Uterus (tissue), 4 donors: Measurements from ENCODE around the gene GMPPA. TPM values are rescaled to one million over a fixed set of nuclear protein-coding genes. Genes with fewer than 3 reads are reported as not detected.

Source experiments
- DNase-seq, 2 donors: peaks; one replicate each; pipeline ENCODE4 v3.0.0-alpha.2; 2019 to 2020
- H3K27ac ChIP-seq, 2 donors: fragments of 200-600 bp; sonication (generic); 1 replicate in 1 of 2; 2 replicates in 1 of 2; pipeline ENCODE4 v1.5.1; 2016 to 2018
- H3K27me3 ChIP-seq, 2 donors: fragments of 200-600 bp; sonication (generic); one replicate each; pipeline ENCODE4 v1.5.1; 2018 to 2019; ENCODE audit warnings: control low read depth in 1 of 2
- H3K36me3 ChIP-seq, 2 donors: fragments of 200-600 bp; sonication (generic); one replicate each; pipeline ENCODE4 v1.5.1; 2019; ENCODE audit warnings: control low read depth in 1 of 2
- H3K4me1 ChIP-seq, 2 donors: fragments of 200-600 bp; sonication (generic); one replicate each; pipeline ENCODE4 v1.5.1; 2018 to 2019; ENCODE audit warnings: control low read depth in 1 of 2
- H3K4me3 ChIP-seq, 2 donors: fragments of 200-600 bp; sonication (generic); 1 replicate in 1 of 2; 2 replicates in 1 of 2; pipeline ENCODE4 v1.5.1; 2018 to 2019; ENCODE audit warnings: mild to moderate bottlenecking in 1 of 2
- H3K9me3 ChIP-seq, 2 donors: fragments of 200-600 bp; sonication (generic); one replicate each; pipeline ENCODE4 v1.5.1; 2019; ENCODE audit warnings: control low read depth in 1 of 2
- CTCF ChIP-seq, 4 experiments: fragments of 200-600 bp in 2 of 4; fragments of 450-650 bp in 2 of 4; sonication (generic) in 2 of 4; IDR thresholded peaks; one replicate each; pipeline ENCODE4 v1.5.1; 2016 to 2019; ENCODE audit warnings: antibody characterized with exemption in 4 of 4, mild to moderate bottlenecking in 2 of 4, moderate library complexity in 1 of 4
- POLR2A ChIP-seq, 2 donors: fragments of 450-650 bp; IDR thresholded peaks; one replicate each; pipeline ENCODE4 v1.6.1; 2016; ENCODE audit warnings: antibody characterized with exemption in 2 of 2, mild to moderate bottlenecking in 1 of 2, moderate library complexity in 1 of 2
- intact Hi-C: fragments of 100-400 bp; cut with DNase I; formaldehyde crosslinking; loops from one replicate; pipeline ENCODE4 v1.15.1; 2023; ENCODE audit warnings: low total_unique reads
- total RNA-seq, 4 donors: library from RNA; depleted of rRNA in 3 of 4; stranded (reverse); fragments of >200 nt in 3 of 4; gene quantifications; one replicate each; pipeline versions ENCODE4 v1.1.0 to v1.2.4, GENCODE V29; 2014 to 2023
- donor health status: DM: yes; HTN: yes; CAD: no.

The GMPPA gene
- total RNA-seq, 4 donors from 2014 or later, result 14.1 to 39.5 (median 27.6) TPM

GRCh38 chr2:219486380-219486959, 12.2 kb upstream of the GMPPA start:
- H3K4me1 ChIP-seq, result no peaks in the 10 kb centered on the region
- no peaks in the 10 kb centered on the region for H3K27me3 ChIP-seq
- H3K27ac ChIP-seq, result no peak overlapping the region
- intact Hi-C loops, result no loop called here
- no peaks in the 10 kb centered on the region for H3K36me3 ChIP-seq
- TF ChIP-seq POLR2A (IDR thresholded peaks at IDR 0.05) (no peak), CTCF (IDR thresholded peaks at IDR 0.05) (no peak)
- no peaks in the 10 kb centered on the region for H3K9me3 ChIP-seq
- DNase-seq, result no peak
- H3K4me3 ChIP-seq, result no peak overlapping the region

- no peak for DNase-seq
- Histone ChIP-seq H3K36me3 (no peaks in the 10 kb centered on the region), H3K27ac (no peak overlapping the region), H3K4me1 (no peaks in the 10 kb centered on the region), H3K27me3 (no peaks in the 10 kb centered on the region), H3K9me3 (no peaks in the 10 kb centered on the region), H3K4me3 (no peak overlapping the region)
- intact Hi-C loops, result no loop called here
- TF ChIP-seq POLR2A (IDR thresholded peaks at IDR 0.05) (no peak), CTCF (IDR thresholded peaks at IDR 0.05) (no peak)
These were observed 10.4 kb upstream of the GMPPA start for GRCh38 chr2:219488149-219488843.

GRCh38 chr2:219488844-219489194, 9.9 kb upstream of the GMPPA start:
- Histone ChIP-seq H3K27ac (no peak overlapping the region), H3K4me3 (no peak overlapping the region), H3K4me1 (no peaks in the 10 kb centered on the region), H3K9me3 (no peaks in the 10 kb centered on the region), H3K36me3 (no peaks in the 10 kb centered on the region), H3K27me3 (no peaks in the 10 kb centered on the region)
- DNase-seq, result no peak
- intact Hi-C loops, result no loop called here
- TF ChIP-seq POLR2A (IDR thresholded peaks at IDR 0.05), result no peak
- no peak for TF ChIP-seq CTCF (IDR thresholded peaks at IDR 0.05)

GRCh38 chr2:219489315-219489714, 9.4 kb upstream of the GMPPA start:
- no peak for TF ChIP-seq POLR2A (IDR thresholded peaks at IDR 0.05)
- TF ChIP-seq CTCF (IDR thresholded peaks at IDR 0.05), result no peak
- H3K27ac ChIP-seq, result no peak overlapping the region
- H3K4me1 ChIP-seq, result no peaks in the 10 kb centered on the region
- H3K36me3 ChIP-seq, result no peaks in the 10 kb centered on the region
- H3K27me3 ChIP-seq, result no peaks in the 10 kb centered on the region
- no peak overlapping the region for H3K4me3 ChIP-seq
- H3K9me3 ChIP-seq, result no peaks in the 10 kb centered on the region
- DNase-seq, result no peak
- intact Hi-C loops, result no loop called here

- TF ChIP-seq POLR2A (IDR thresholded peaks at IDR 0.05) (no peak), CTCF (IDR thresholded peaks at IDR 0.05) (no peak)
- Histone ChIP-seq H3K4me3 (no peak overlapping the region), H3K4me1 (no peaks in the 10 kb centered on the region), H3K36me3 (no peaks in the 10 kb centered on the region), H3K27me3 (no peaks in the 10 kb centered on the region), H3K27ac (no peak overlapping the region), H3K9me3 (no peaks in the 10 kb centered on the region)
- intact Hi-C loops, result no loop called here
- DNase-seq, result no peak
These were observed 8.5 kb upstream of the GMPPA start for GRCh38 chr2:219490186-219490585.
